Stomach (tissue), 4 donors: Measurements from ENCODE around the gene PLXND1.

Experiments
- CTCF ChIP-seq, 7 experiments: fragments of 450-650 bp in 4 of 7; fragments of 200-600 bp in 3 of 7; sonication (generic) in 3 of 7; IDR thresholded peaks; one replicate each; pipeline ENCODE4 v1.5.1; 2016 to 2019; ENCODE audit warnings: antibody characterized with exemption in 7 of 7, control low read depth in 2 of 7, mild to moderate bottlenecking in 1 of 7
- POLR2A ChIP-seq, 4 donors: fragments of 450-650 bp; IDR thresholded peaks; one replicate each; pipeline ENCODE4 v1.6.1; 2016; ENCODE audit warnings: antibody characterized with exemption in 4 of 4, control low read depth in 2 of 4, mild to moderate bottlenecking in 1 of 4, moderate library complexity in 1 of 4
- POLR2AphosphoS5 ChIP-seq, 3 donors: sonication (generic); formaldehyde crosslinking; IDR thresholded peaks; one replicate each; pipeline ENCODE4 v1.6.1; 2016; ENCODE audit warnings: antibody characterized with exemption in 3 of 3

GRCh38 chr3:129632977-129633376 lies 26.5 kb upstream of the PLXND1 start:
- TF ChIP-seq CTCF (IDR thresholded peaks at IDR 0.05), result no peak
- no peak for TF ChIP-seq POLR2AphosphoS5 (IDR thresholded peaks at IDR 0.05)
- no peak for TF ChIP-seq POLR2A (IDR thresholded peaks at IDR 0.05)
